ENCODE data around the gene CARD6. TPM values are rescaled to one million over a fixed set of nuclear protein-coding genes. Genes with fewer than 3 reads are reported as not detected.
A peak's percentile ranks its signal among the peaks of the same experiment; 100 is the strongest.
"Not testable (repeated sequence)": the region's sequence is repeated elsewhere in the genome, so short reads cannot be mapped to it uniquely, and the experiment has no call there.

CARD6 gene, protein sequence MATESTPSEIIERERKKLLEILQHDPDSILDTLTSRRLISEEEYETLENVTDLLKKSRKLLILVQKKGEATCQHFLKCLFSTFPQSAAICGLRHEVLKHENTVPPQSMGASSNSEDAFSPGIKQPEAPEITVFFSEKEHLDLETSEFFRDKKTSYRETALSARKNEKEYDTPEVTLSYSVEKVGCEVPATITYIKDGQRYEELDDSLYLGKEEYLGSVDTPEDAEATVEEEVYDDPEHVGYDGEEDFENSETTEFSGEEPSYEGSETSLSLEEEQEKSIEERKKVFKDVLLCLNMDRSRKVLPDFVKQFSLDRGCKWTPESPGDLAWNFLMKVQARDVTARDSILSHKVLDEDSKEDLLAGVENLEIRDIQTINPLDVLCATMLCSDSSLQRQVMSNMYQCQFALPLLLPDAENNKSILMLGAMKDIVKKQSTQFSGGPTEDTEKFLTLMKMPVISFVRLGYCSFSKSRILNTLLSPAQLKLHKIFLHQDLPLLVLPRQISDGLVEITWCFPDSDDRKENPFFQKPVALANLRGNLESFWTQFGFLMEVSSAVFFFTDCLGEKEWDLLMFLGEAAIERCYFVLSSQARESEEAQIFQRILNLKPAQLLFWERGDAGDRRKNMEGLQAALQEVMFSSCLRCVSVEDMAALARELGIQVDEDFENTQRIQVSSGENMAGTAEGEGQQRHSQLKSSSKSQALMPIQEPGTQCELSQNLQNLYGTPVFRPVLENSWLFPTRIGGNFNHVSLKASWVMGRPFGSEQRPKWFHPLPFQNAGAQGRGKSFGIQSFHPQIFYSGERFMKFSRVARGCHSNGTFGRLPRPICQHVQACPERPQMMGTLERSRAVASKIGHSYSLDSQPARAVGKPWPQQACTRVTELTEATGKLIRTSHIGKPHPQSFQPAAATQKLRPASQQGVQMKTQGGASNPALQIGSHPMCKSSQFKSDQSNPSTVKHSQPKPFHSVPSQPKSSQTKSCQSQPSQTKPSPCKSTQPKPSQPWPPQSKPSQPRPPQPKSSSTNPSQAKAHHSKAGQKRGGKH
- 8.2 TPM for total RNA-seq

DNA sequence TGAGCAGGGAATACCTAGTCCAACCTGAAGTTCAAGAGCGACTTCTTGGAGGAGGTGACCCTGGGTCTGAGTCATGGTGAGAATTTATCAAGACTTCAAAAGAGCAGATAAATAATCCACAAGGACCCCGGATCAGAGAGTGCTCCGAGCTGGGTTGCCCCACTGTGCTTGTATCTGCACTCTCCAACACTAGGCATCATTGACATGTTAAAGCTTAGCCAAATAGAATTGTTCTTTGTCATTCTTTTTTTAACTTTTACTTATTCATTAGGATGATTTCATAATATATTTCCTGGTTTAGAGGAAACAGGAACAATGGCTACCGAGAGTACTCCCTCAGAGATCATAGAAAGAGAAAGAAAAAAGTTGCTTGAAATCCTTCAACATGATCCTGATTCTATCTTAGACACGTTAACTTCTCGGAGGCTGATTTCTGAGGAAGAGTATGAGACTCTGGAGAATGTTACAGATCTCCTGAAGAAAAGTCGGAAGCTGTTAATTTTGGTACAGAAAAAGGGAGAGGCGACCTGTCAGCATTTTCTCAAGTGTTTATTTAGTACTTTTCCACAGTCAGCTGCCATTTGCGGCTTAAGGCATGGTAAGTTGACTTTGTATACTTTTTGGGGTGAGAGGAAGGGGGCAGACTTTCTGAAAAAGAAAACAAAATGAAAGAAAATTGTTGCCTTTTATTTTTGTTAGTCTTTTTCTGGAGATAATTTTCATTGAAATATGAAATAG lies at the start of gene CARD6:
CARD6 (plus strand) TSS at position 300 of the 738 bp plus-strand sequence; CDS start at position 316, 16 bp downstream.
- Histone ChIP-seq H3K36me3 (no peaks in the 10 kb centered on the region), H3K27ac (peak within 1 kb of the TSS; percentile 45 to 68), H3K4me1 (peaks cover 0 to 2% of the 10 kb centered on the region in 2 donors), H3K27me3 (no peaks in the 10 kb centered on the region), H3K9me3 (no peaks in the 10 kb centered on the region), H3K4me3 (peak within 1 kb of the TSS; percentile 46 to 59)
- intact Hi-C loops (cut with DNase I) = loop anchor here (5.0 kb wide), 1 partner anchor 36 kb away; no protein-coding TSS in a partner anchor
- DNase-seq (ENCODE audit: low spot score in 2 of 2) = no peak
- TF ChIP-seq, protein P1, sequence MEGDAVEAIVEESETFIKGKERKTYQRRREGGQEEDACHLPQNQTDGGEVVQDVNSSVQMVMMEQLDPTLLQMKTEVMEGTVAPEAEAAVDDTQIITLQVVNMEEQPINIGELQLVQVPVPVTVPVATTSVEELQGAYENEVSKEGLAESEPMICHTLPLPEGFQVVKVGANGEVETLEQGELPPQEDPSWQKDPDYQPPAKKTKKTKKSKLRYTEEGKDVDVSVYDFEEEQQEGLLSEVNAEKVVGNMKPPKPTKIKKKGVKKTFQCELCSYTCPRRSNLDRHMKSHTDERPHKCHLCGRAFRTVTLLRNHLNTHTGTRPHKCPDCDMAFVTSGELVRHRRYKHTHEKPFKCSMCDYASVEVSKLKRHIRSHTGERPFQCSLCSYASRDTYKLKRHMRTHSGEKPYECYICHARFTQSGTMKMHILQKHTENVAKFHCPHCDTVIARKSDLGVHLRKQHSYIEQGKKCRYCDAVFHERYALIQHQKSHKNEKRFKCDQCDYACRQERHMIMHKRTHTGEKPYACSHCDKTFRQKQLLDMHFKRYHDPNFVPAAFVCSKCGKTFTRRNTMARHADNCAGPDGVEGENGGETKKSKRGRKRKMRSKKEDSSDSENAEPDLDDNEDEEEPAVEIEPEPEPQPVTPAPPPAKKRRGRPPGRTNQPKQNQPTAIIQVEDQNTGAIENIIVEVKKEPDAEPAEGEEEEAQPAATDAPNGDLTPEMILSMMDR (IDR thresholded peaks at IDR 0.05) = no peak

DNA sequence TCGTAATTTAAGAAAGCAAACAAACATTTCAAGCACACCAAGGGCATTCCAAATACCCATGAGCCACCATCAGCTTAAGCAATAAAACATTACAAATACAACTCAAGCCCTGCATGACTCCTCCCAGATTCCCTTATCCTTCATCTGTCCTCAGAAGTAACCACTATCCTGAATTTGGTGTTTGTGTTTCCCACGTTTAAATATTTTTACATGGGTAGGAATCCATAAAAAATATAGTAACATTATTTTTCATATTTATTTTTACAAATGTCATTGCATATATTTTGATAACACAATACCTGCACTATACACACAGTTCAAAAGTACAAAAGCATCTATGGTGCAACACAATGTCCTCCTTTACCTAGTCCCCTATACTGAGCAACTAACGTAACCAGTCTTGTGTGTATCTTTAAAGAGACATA lies 49.4 kb upstream of the CARD6 start:
- H3K4me1 ChIP-seq = peaks cover 5 to 16% of the 10 kb centered on the region in 2 donors
- H3K36me3 ChIP-seq = peaks cover 0 to 8% of the 10 kb centered on the region in 2 donors
- no peak for DNase-seq (ENCODE audit: low spot score in 2 of 2)
- no peaks in the 10 kb centered on the region for H3K9me3 ChIP-seq
- peak overlapping the region in 1 of 2 donors; percentile 31 for H3K27ac ChIP-seq
- no peaks in the 10 kb centered on the region for H3K27me3 ChIP-seq
- H3K4me3 ChIP-seq = no peak overlapping the region
- TF ChIP-seq, protein P1 (IDR thresholded peaks at IDR 0.05) = no peak
- intact Hi-C loops (cut with DNase I) = no loop called here

DNA sequence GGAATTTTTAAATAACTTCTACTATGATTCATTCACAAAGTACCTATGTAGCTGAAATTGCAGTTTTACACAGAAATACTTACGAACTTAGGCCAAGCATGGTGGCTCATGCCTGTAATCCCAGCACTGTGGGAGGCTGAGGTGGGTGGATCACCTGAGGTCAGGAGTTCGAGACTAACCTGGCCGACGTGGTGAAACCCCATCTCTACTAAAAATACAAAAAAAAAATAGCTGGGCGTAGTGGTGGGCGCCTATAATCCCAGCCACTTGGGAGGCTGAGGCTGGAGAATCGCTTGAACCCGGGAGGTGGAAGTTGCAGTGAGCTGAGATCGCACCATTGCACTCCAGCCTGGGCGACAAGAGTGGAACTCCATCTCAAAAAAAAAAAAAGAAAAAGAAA lies 48.5 kb upstream of the CARD6 start:
- H3K27ac ChIP-seq; H3K27me3 ChIP-seq; H3K4me3 ChIP-seq; H3K9me3 ChIP-seq; H3K36me3 ChIP-seq; DNase-seq (ENCODE audit: low spot score in 2 of 2); intact Hi-C loops (cut with DNase I): not testable (repeated sequence)
- peaks cover 5 to 16% of the 10 kb centered on the region in 2 donors for H3K4me1 ChIP-seq

DNA sequence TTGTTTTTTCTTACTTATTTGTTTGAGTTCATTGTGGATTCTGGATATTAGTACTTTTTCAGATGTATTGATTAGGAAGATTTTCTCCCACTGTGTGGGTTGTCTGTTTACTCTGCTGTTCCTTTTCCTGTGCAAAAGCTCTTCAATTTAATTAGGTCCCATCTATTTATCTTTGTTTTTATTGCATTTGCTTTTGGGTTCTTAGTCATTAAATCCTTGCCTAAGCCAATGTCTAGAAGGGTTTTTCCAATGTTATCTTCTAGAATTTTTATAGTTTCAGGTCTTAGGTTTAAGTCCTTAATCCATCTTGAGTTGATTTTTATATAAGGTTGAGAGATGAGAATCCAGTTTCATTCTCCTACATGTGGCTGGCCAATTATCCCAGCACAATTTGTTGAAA lies 46.8 kb upstream of the CARD6 start:
- H3K27me3 ChIP-seq; intact Hi-C loops (cut with DNase I); H3K9me3 ChIP-seq; H3K27ac ChIP-seq; H3K36me3 ChIP-seq; DNase-seq (ENCODE audit: low spot score in 2 of 2); H3K4me3 ChIP-seq: not testable (repeated sequence)
- peaks cover 8 to 16% of the 10 kb centered on the region in 2 donors for H3K4me1 ChIP-seq

DNA sequence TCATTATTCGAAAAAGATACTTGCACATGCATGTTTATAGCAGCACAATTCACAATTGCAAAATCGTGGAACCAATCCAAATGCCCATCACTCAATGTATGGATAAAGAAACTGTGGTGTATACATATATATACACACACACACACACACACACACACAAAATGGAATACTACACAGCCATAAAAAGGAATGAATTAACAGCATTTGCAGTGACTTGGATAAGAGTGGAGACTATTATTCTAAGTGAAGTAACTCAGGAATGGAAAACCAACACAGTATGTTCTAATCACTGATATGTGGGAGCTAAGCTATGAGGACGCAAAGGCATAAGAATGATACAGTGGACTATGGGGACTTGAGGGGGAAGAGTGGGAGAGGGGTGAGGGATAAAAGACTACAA lies 46.3 kb upstream of the CARD6 start:
- H3K27me3 ChIP-seq; intact Hi-C loops (cut with DNase I); H3K9me3 ChIP-seq; H3K27ac ChIP-seq; H3K4me3 ChIP-seq; H3K36me3 ChIP-seq; DNase-seq (ENCODE audit: low spot score in 2 of 2): not testable (repeated sequence)
- peaks cover 13 to 21% of the 10 kb centered on the region in 2 donors for H3K4me1 ChIP-seq

DNA sequence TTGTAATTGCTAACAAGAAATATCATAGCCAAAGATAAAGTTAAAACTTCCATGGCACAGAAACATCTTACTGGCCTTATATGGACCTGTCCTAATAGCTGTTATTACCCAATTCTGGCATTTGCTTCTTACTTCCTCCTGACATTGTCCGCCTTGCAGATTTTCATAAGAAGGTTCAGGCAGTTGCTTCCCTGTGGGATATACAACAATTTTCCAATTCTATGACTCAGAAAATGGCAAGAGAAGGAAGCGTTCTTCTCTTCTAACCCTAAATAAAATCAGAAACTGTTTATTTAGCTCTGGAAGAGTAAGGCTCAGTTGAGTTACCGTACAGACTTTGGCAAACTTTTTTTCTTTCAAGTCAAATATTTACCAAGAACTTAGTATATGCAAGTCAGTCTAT lies 44.7 kb upstream of the CARD6 start:
- H3K27ac ChIP-seq = peak overlapping the region in 1 of 2 donors; percentile 95
- peak overlapping the region; percentile 98 to 99 for H3K4me3 ChIP-seq
- intact Hi-C loops (cut with DNase I) = no loop called here
- H3K36me3 ChIP-seq = no peaks in the 10 kb centered on the region
- no peaks in the 10 kb centered on the region for H3K27me3 ChIP-seq
- DNase-seq (ENCODE audit: low spot score in 2 of 2) = no peak
- TF ChIP-seq, protein P1 (IDR thresholded peaks at IDR 0.05) = no peak
- peaks cover 11 to 15% of the 10 kb centered on the region in 2 donors for H3K4me1 ChIP-seq
- H3K9me3 ChIP-seq = no peaks in the 10 kb centered on the region
